ENCODE data around the gene MYADM. TPM values are rescaled to one million over a fixed set of nuclear protein-coding genes. Genes with fewer than 3 reads are reported as not detected.
"Not testable (repeated sequence)": the region's sequence is repeated elsewhere in the genome, so short reads cannot be mapped to it uniquely, and the experiment has no call there.

MYADM gene
- polyA plus RNA-seq, 3 donors = 162 to 310 (median 254) TPM

GRCh38 chr19:53828531-53828930 is 39.2 kb upstream of the MYADM start:
- Histone ChIP-seq H3K27ac (ENCODE audit: low read depth in 1 of 2, low read length in 2 of 2) (peak overlapping the region in 1 of 2 donors; percentile 83), H3K9me3 (replicated peaks in 1 of 2; ENCODE audit: control insufficient read depth in 1 of 2, insufficient read depth in 1 of 2, low read length in 2 of 2) (no peaks in the 10 kb centered on the region), H3K27me3 (ENCODE audit: control insufficient read depth in 2 of 2, insufficient read depth in 2 of 2, low read length in 2 of 2) (no peaks in the 10 kb centered on the region), H4K20me1 (ENCODE audit: insufficient read depth, low read length) (no peaks in the 10 kb centered on the region), H3K4me1 (ENCODE audit: control insufficient read depth in 1 of 2, insufficient read depth in 2 of 2, low read length in 2 of 2) (peaks cover 66 to 70% of the 10 kb centered on the region in 2 donors), H3K4me3 (replicated peaks in 1 of 3; ENCODE audit: low read depth in 2 of 3, low read length in 3 of 3) (no peak overlapping the region), H3K9ac (ENCODE audit: insufficient read depth, low read length, poor library complexity, severe bottlenecking) (no peak overlapping the region), H3K79me2 (ENCODE audit: insufficient read depth, low read length) (peaks cover 12% of the 10 kb centered on the region), H3K36me3 (replicated peaks in 1 of 2; ENCODE audit: control insufficient read depth in 1 of 2, insufficient read depth in 2 of 2, low read length in 2 of 2) (no peaks in the 10 kb centered on the region), H2AFZ (ENCODE audit: insufficient read depth, low read depth, low read length, poor library complexity, severe bottlenecking) (no peak overlapping the region), H3K4me2 (replicated peaks; ENCODE audit: extremely low read depth, low read length, poor library complexity, severe bottlenecking) (no peak overlapping the region)
- Mint-ChIP-seq H3K9me3 (peaks cover 0 to 2% (median 0%) of the 10 kb centered on the region in 7 donors), H3K27me3 (ENCODE audit: low read depth in 3 of 3) (peaks cover 5 to 13% (median 11%) of the 10 kb centered on the region in 3 donors), H3K4me3 (no peak overlapping the region), H3K27ac (peak overlapping the region; percentile 17 to 98 (median 68)), H3K4me1 (peaks cover 75% of the 10 kb centered on the region), H3K36me3 (peaks cover 0 to 3% of the 10 kb centered on the region in 2 donors)
- WGBS (ENCODE audit: insufficient coverage) = no CpG with 5 or more reads among the region's 3 CpGs
- no peak for DNase-seq
- intact Hi-C loops (cut with micrococcal nuclease) = loop anchor here in 1 of 2 donors (10.0 kb wide), 2 partner anchors 46 to 196 kb away; no protein-coding TSS in a partner anchor
- TF ChIP-seq CTCF (IDR thresholded peaks at IDR 0.05) = no peak

GRCh38 chr19:53832861-53833260 is 34.8 kb upstream of the MYADM start:
- not testable (repeated sequence) for H3K36me3 Mint-ChIP-seq; H3K9me3 ChIP-seq (replicated peaks in 1 of 2; ENCODE audit: control insufficient read depth in 1 of 2, insufficient read depth in 1 of 2, low read length in 2 of 2); H3K9me3 Mint-ChIP-seq; DNase-seq; H3K36me3 ChIP-seq (replicated peaks in 1 of 2; ENCODE audit: control insufficient read depth in 1 of 2, insufficient read depth in 2 of 2, low read length in 2 of 2); H3K4me3 ChIP-seq (replicated peaks in 1 of 3; ENCODE audit: low read depth in 2 of 3, low read length in 3 of 3); H3K4me2 ChIP-seq (replicated peaks; ENCODE audit: extremely low read depth, low read length, poor library complexity, severe bottlenecking); H3K27me3 ChIP-seq (ENCODE audit: control insufficient read depth in 2 of 2, insufficient read depth in 2 of 2, low read length in 2 of 2); H4K20me1 ChIP-seq (ENCODE audit: insufficient read depth, low read length); H3K27ac ChIP-seq (ENCODE audit: low read depth in 1 of 2, low read length in 2 of 2); H3K9ac ChIP-seq (ENCODE audit: insufficient read depth, low read length, poor library complexity, severe bottlenecking); H3K79me2 ChIP-seq (ENCODE audit: insufficient read depth, low read length)
- Mint-ChIP-seq H3K27ac (peak overlapping the region in 4 of 7 donors; percentile 7 to 85 (median 54)), H3K4me1 (peaks cover 50% of the 10 kb centered on the region), H3K27me3 (ENCODE audit: low read depth in 3 of 3) (peaks cover 5 to 16% (median 11%) of the 10 kb centered on the region in 3 donors), H3K4me3 (peak overlapping the region; percentile 54 to 78)
- Histone ChIP-seq H3K4me1 (ENCODE audit: control insufficient read depth in 1 of 2, insufficient read depth in 2 of 2, low read length in 2 of 2) (peaks cover 39 to 41% of the 10 kb centered on the region in 2 donors), H2AFZ (ENCODE audit: insufficient read depth, low read depth, low read length, poor library complexity, severe bottlenecking) (peak overlapping the region; percentile 42)
- 3% methylated on average over 8 of the region's 13 CpGs for WGBS (ENCODE audit: insufficient coverage)
- intact Hi-C loops (cut with micrococcal nuclease) = loop anchor here in 1 of 2 donors (10.0 kb wide), 1 partner anchor 1198 kb away; the partner anchor contains the start of gene ZNF83

- H3K9me3 ChIP-seq (replicated peaks in 1 of 2; ENCODE audit: control insufficient read depth in 1 of 2, insufficient read depth in 1 of 2, low read length in 2 of 2); H3K27me3 Mint-ChIP-seq (ENCODE audit: low read depth in 3 of 3); H3K27me3 ChIP-seq (ENCODE audit: control insufficient read depth in 2 of 2, insufficient read depth in 2 of 2, low read length in 2 of 2): not testable (repeated sequence)
Observed at GRCh38 chr19:53838446-53838845, 29.2 kb upstream of the MYADM start.

GRCh38 chr19:53840241-53840640 is 27.4 kb upstream of the MYADM start:
- H3K27me3 ChIP-seq (ENCODE audit: control insufficient read depth in 2 of 2, insufficient read depth in 2 of 2, low read length in 2 of 2); H3K27me3 Mint-ChIP-seq (ENCODE audit: low read depth in 3 of 3); H3K36me3 Mint-ChIP-seq; H3K4me3 ChIP-seq (replicated peaks in 1 of 3; ENCODE audit: low read depth in 2 of 3, low read length in 3 of 3); H3K4me2 ChIP-seq (replicated peaks; ENCODE audit: extremely low read depth, low read length, poor library complexity, severe bottlenecking); DNase-seq; H3K9me3 ChIP-seq (replicated peaks in 1 of 2; ENCODE audit: control insufficient read depth in 1 of 2, insufficient read depth in 1 of 2, low read length in 2 of 2); H3K4me3 Mint-ChIP-seq; H4K20me1 ChIP-seq (ENCODE audit: insufficient read depth, low read length); H3K9ac ChIP-seq (ENCODE audit: insufficient read depth, low read length, poor library complexity, severe bottlenecking); H3K36me3 ChIP-seq (replicated peaks in 1 of 2; ENCODE audit: control insufficient read depth in 1 of 2, insufficient read depth in 2 of 2, low read length in 2 of 2); H3K79me2 ChIP-seq (ENCODE audit: insufficient read depth, low read length); H3K27ac ChIP-seq (ENCODE audit: low read depth in 1 of 2, low read length in 2 of 2); H2AFZ ChIP-seq (ENCODE audit: insufficient read depth, low read depth, low read length, poor library complexity, severe bottlenecking); H3K9me3 Mint-ChIP-seq: not testable (repeated sequence)
- peaks cover 47 to 48% of the 10 kb centered on the region in 2 donors for H3K4me1 ChIP-seq (ENCODE audit: control insufficient read depth in 1 of 2, insufficient read depth in 2 of 2, low read length in 2 of 2)
- Mint-ChIP-seq H3K27ac (peak overlapping the region in 1 of 7 donors; percentile 85), H3K4me1 (peaks cover 57% of the 10 kb centered on the region)
- intact Hi-C loops (cut with micrococcal nuclease) = loop anchor here in 1 of 2 donors (5.0 kb wide), 1 partner anchor 42 kb away; the partner anchor contains the start of gene PRKCG
- WGBS (ENCODE audit: insufficient coverage) = 98% methylated on average over 7 of the region's 12 CpGs

More at GRCh38 chr19:53838446-53838845, 29.2 kb upstream of the MYADM start:
- not testable (repeated sequence) for H2AFZ ChIP-seq (ENCODE audit: insufficient read depth, low read depth, low read length, poor library complexity, severe bottlenecking); H3K9ac ChIP-seq (ENCODE audit: insufficient read depth, low read length, poor library complexity, severe bottlenecking); H4K20me1 ChIP-seq (ENCODE audit: insufficient read depth, low read length); H3K36me3 ChIP-seq (replicated peaks in 1 of 2; ENCODE audit: control insufficient read depth in 1 of 2, insufficient read depth in 2 of 2, low read length in 2 of 2); H3K27ac ChIP-seq (ENCODE audit: low read depth in 1 of 2, low read length in 2 of 2); H3K27ac Mint-ChIP-seq; DNase-seq; H3K4me3 Mint-ChIP-seq; H3K79me2 ChIP-seq (ENCODE audit: insufficient read depth, low read length); H3K4me2 ChIP-seq (replicated peaks; ENCODE audit: extremely low read depth, low read length, poor library complexity, severe bottlenecking); H3K4me3 ChIP-seq (replicated peaks in 1 of 3; ENCODE audit: low read depth in 2 of 3, low read length in 3 of 3); H3K9me3 Mint-ChIP-seq; H3K36me3 Mint-ChIP-seq
- H3K4me1 ChIP-seq (ENCODE audit: control insufficient read depth in 1 of 2, insufficient read depth in 2 of 2, low read length in 2 of 2) = peaks cover 30 to 34% of the 10 kb centered on the region in 2 donors
- no CpG with 5 or more reads among the region's 5 CpGs for WGBS (ENCODE audit: insufficient coverage)
- intact Hi-C loops (cut with micrococcal nuclease) = loop anchor here in 1 of 2 donors (10.0 kb wide), 1 partner anchor 1204 kb away; the partner anchor contains the start of gene ZNF83
- peaks cover 47% of the 10 kb centered on the region for H3K4me1 Mint-ChIP-seq
